DOHH2 (cell line): ENCODE results near the gene GMPPA.

ENCODE experiments used
- H3F3A ChIP-seq: fragments of 200-600 bp; sonication (generic), shearing (Covaris generic); 2 replicates; pipeline ENCODE4 v1.6.0; 2016; ENCODE audit warnings: antibody characterized with exemption, mild to moderate bottlenecking; ENCODE audit not compliant: control insufficient read depth, insufficient read depth
- H3K27ac ChIP-seq: fragments of 200-600 bp; sonication (generic); 2 replicates; pipeline ENCODE4 v1.5.1; 2014; ENCODE audit warnings: low read depth, mild to moderate bottlenecking, low read length, moderate library complexity
- H3K27me3 ChIP-seq: fragments of 200-600 bp; sonication (generic); 2 replicates; pipeline ENCODE4 v1.6.1; 2014; ENCODE audit warnings: mild to moderate bottlenecking, low read length, mixed read lengths; ENCODE audit not compliant: control insufficient read depth
- H3K36me3 ChIP-seq: fragments of 200-600 bp; sonication (generic); 2 replicates; pipeline ENCODE4 v1.6.1; 2014; ENCODE audit warnings: mild to moderate bottlenecking, low read length, moderate library complexity, mixed read lengths; ENCODE audit not compliant: control insufficient read depth
- H3K4me1 ChIP-seq: fragments of 200-600 bp; sonication (generic); 2 replicates; pipeline ENCODE4 v1.6.1; 2014; ENCODE audit warnings: mild to moderate bottlenecking, low read length, mixed read lengths; ENCODE audit not compliant: control insufficient read depth
- H3K4me2 ChIP-seq: fragments of 200-600 bp; sonication (generic); 2 replicates; pipeline ENCODE4 v1.6.0; 2014; ENCODE audit warnings: mild to moderate bottlenecking, low read length, moderate library complexity
- H3K4me3 ChIP-seq: fragments of 200-600 bp; sonication (generic); 2 replicates; pipeline ENCODE4 v1.5.1; 2014; ENCODE audit warnings: mild to moderate bottlenecking, low read length, mixed read lengths
- H3K79me2 ChIP-seq: fragments of 200-600 bp; sonication (generic); 2 replicates; pipeline ENCODE4 v1.6.1; 2014; ENCODE audit warnings: mild to moderate bottlenecking, low read length, mixed read lengths; ENCODE audit not compliant: control insufficient read depth
- H3K9me2 ChIP-seq: fragments of 200-600 bp; sonication (generic); replicated peaks from 2 replicates; pipeline ENCODE4 v1.6.1; 2014; ENCODE audit warnings: mild to moderate bottlenecking, low read length, mixed read lengths; ENCODE audit not compliant: control insufficient read depth
- H3K9me3 ChIP-seq: fragments of 200-600 bp; sonication (generic); 2 replicates; pipeline ENCODE4 v1.6.1; 2014; ENCODE audit warnings: antibody characterized with exemption, low read length, mixed read lengths; ENCODE audit not compliant: control insufficient read depth, insufficient read depth
- H4K20me1 ChIP-seq: fragments of 200-600 bp; sonication (generic); 2 replicates; pipeline ENCODE4 v1.6.0; 2014; ENCODE audit warnings: low read depth, mild to moderate bottlenecking, antibody characterized with exemption, low read length, moderate library complexity; ENCODE audit not compliant: control insufficient read depth, insufficient read depth
- EZH2phosphoT487 ChIP-seq: fragments of 200-600 bp; sonication (generic); IDR thresholded peaks from 2 replicates; pipeline ENCODE4 v1.6.1; 2017; ENCODE audit warnings: borderline replicate concordance, mild to moderate bottlenecking, antibody characterized with exemption, low read length, moderate library complexity, mixed read lengths
- TF ChIP-seq, protein P1 (sequence below): fragments of 200-600 bp; sonication (generic); IDR thresholded peaks from one replicate; pipeline ENCODE4 v1.5.1; 2014; ENCODE audit warnings: antibody characterized with exemption, mild to moderate bottlenecking, low read depth, low read length; ENCODE audit not compliant: poor library complexity, severe bottlenecking

Gene GMPPA

DNA sequence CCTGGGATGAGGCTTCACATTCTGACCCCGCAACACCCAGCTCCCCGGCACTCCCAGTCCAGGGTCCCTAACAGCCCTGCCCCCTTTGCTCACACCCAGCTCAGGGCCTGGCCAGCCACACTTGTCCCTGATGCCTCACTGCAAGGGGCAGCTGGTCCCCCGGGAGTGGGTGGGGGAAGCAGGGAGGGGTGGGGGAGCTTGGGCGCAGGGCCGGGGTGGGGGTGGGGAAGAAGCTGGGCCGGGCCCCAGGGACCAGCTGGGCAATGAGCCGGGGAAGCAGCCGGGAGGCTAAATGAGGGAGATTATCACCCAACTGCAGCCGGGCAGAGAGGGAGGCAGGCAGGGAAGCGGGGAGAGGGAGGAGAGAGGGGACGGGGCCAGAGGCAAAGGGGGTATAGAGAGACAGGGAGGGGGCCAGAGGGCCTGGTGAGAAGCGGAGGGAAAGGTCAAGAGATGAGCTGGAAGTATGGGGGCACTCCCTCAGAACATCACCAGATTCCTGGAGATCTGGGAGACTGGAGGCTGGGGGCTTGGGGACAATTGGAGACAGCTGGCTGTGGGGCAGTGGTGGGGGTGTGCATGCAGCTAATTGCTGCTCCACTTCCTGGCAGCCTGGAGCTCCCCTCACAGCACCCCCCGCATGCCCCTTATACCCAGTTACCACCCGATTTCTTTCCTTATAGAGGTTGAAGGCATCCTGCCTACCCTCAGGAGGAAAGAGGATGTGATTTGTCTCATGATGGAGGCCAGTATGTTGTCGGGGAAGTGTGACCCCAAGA, 13.0 kb downstream of the GMPPA start:
- H3K79me2 ChIP-seq: no peaks in the 10 kb centered on the region
- H3K4me1 ChIP-seq: peaks cover 7% of the 10 kb centered on the region; the same call in 1 of the 2 replicates
- peaks cover 74% of the 10 kb centered on the region for H3K27me3 ChIP-seq
- H3K4me3 ChIP-seq: no peak overlapping the region
- TF ChIP-seq EZH2phosphoT487: no peak
- TF ChIP-seq, protein P1, sequence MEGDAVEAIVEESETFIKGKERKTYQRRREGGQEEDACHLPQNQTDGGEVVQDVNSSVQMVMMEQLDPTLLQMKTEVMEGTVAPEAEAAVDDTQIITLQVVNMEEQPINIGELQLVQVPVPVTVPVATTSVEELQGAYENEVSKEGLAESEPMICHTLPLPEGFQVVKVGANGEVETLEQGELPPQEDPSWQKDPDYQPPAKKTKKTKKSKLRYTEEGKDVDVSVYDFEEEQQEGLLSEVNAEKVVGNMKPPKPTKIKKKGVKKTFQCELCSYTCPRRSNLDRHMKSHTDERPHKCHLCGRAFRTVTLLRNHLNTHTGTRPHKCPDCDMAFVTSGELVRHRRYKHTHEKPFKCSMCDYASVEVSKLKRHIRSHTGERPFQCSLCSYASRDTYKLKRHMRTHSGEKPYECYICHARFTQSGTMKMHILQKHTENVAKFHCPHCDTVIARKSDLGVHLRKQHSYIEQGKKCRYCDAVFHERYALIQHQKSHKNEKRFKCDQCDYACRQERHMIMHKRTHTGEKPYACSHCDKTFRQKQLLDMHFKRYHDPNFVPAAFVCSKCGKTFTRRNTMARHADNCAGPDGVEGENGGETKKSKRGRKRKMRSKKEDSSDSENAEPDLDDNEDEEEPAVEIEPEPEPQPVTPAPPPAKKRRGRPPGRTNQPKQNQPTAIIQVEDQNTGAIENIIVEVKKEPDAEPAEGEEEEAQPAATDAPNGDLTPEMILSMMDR: no peak
- no peak overlapping the region for H3K4me2 ChIP-seq
- no peaks in the 10 kb centered on the region for H3K9me3 ChIP-seq
- H3F3A ChIP-seq: no peaks in the 10 kb centered on the region
- no peaks in the 10 kb centered on the region for H3K9me2 ChIP-seq
- no peaks in the 10 kb centered on the region; the same call in 1 of the 2 replicates for H4K20me1 ChIP-seq
- H3K36me3 ChIP-seq: no peaks in the 10 kb centered on the region
- H3K27ac ChIP-seq: no peak overlapping the region

DNA sequence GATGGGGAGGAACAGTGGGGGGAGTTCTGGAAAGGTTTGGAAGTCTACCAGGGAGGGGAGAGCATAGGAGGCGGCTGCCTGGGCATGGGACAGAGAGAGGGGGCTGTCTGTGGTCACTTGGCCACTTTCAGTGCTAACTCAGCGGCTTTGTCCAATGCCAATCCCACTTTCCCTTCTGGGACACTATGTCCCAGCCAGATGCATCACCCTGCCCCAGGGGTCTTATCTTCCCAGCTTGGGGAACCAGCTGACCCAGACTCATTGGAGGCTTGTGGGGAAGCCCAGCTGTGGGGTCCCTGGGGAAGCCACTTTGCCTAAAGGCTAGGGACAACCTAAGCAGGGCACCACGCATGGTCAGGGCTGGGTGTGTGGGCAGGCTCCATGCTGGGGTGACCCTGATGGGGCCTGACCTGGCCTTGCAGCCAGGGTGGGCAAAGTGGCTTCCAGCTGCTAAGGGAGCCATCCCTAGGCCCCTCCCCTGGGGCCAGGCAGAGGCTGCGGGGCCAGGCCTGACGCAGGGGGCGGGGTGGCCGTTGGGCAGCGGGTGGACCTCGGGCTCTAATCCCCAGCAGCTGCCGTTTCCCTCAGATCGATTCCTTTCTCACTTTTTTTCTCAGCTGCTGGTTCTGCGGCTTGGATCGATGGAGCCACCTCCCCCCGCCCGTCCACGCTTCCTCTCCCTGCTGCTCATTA, 14.0 kb downstream of the GMPPA start:
- Histone ChIP-seq H3K9me3 (no peaks in the 10 kb centered on the region), H3K4me3 (no peak overlapping the region), H3K9me2 (no peaks in the 10 kb centered on the region), H3K4me2 (no peak overlapping the region), H3K79me2 (no peaks in the 10 kb centered on the region), H3K27me3 (peaks cover 82% of the 10 kb centered on the region), H3K27ac (no peak overlapping the region), H3K36me3 (no peaks in the 10 kb centered on the region), H4K20me1 (no peaks in the 10 kb centered on the region; the same call in 1 of the 2 replicates), H3F3A (no peaks in the 10 kb centered on the region), H3K4me1 (peaks cover 7% of the 10 kb centered on the region; the same call in 1 of the 2 replicates)
- TF ChIP-seq, protein P1: no peak
- no peak for TF ChIP-seq EZH2phosphoT487

DNA sequence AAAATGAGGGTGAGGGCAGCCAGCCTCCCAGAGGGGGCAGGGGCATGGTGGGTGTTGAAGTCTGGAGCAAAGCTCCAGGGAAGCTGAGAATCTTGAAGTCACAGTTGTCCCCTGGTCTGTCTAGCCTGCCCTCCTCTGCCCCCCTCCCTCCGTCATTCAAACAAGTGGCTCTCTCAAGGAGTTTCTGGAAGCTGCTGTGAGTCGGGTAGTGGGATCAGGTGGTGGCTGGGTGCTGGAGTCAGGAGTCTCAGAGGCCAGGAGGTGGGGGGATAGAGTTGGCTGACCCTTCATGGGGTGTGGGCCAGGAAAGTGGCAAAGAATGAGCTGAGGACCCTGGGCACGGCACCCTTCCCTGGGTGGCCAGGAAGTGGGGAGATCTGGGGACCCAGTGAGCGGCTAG, 15.1 kb downstream of the GMPPA start:
- Histone ChIP-seq H3K79me2 (no peaks in the 10 kb centered on the region), H3F3A (no peaks in the 10 kb centered on the region), H3K36me3 (no peaks in the 10 kb centered on the region), H3K27ac (no peak overlapping the region), H3K27me3 (peaks cover 86% of the 10 kb centered on the region), H3K4me2 (no peak overlapping the region), H3K9me3 (no peaks in the 10 kb centered on the region), H3K9me2 (no peaks in the 10 kb centered on the region), H3K4me3 (no peak overlapping the region), H3K4me1 (peaks cover 7% of the 10 kb centered on the region; the same call in 1 of the 2 replicates), H4K20me1 (no peaks in the 10 kb centered on the region; the same call in 1 of the 2 replicates)
- TF ChIP-seq, protein P1: no peak
- TF ChIP-seq EZH2phosphoT487: no peak
